SK-N-SH (cell line): ENCODE results near the gene SLC35A2.

ENCODE experiments used
- EP300 ChIP-seq, 2 experiments: IDR thresholded peaks; 2 replicates each; pipeline versions ENCODE4 v1.4.0 to v1.6.1; 2012; ENCODE audit warnings: borderline replicate concordance in 1 of 2, low read depth in 1 of 2, low read length in 1 of 2
- GABPA ChIP-seq: IDR thresholded peaks from 2 replicates; pipeline ENCODE4 v1.4.0; 2012; ENCODE audit warnings: low read depth, mild to moderate bottlenecking
- MXI1 ChIP-seq: IDR thresholded peaks from 2 replicates; pipeline ENCODE4 v1.6.1; 2012; ENCODE audit warnings: mild to moderate bottlenecking, low read depth, low read length, improper control_type of control experiment
- POLR2AphosphoS5 ChIP-seq: IDR thresholded peaks from 2 replicates; pipeline ENCODE4 v1.6.1; 2012; ENCODE audit warnings: low read depth, low read length
- RAD21 ChIP-seq: IDR thresholded peaks from 2 replicates; pipeline ENCODE4 v1.6.1; 2012; ENCODE audit warnings: mild to moderate bottlenecking, low read length
- RCOR1 ChIP-seq: fragments of 150-350 bp; IDR thresholded peaks from 2 replicates; pipeline ENCODE4 v1.6.1; 2017; ENCODE audit warnings: antibody characterized with exemption, low read length
- RFX5 ChIP-seq: IDR thresholded peaks from 2 replicates; pipeline ENCODE4 v1.6.1; 2012; ENCODE audit warnings: mild to moderate bottlenecking, improper control_type of control experiment, low read length
- YY1 ChIP-seq: IDR thresholded peaks from 2 replicates; pipeline ENCODE4 v1.4.0; 2012; ENCODE audit warnings: low read depth, mild to moderate bottlenecking
- TF ChIP-seq, protein P1 (sequence below): IDR thresholded peaks from 2 replicates; pipeline ENCODE4 v1.6.1; 2012; ENCODE audit warnings: mild to moderate bottlenecking, low read depth, low read length, moderate library complexity
- TF ChIP-seq, protein P2 (sequence below): fragments of 200-600 bp; sonication (generic); IDR thresholded peaks from 2 replicates; pipeline ENCODE4 v1.6.1; 2017; ENCODE audit warnings: antibody characterized with exemption, mild to moderate bottlenecking, moderate library complexity
- TF ChIP-seq, protein P3 (sequence below): IDR thresholded peaks from 2 replicates; pipeline ENCODE4 v1.4.0; 2012; ENCODE audit warnings: low read depth, borderline replicate concordance

DNA sequence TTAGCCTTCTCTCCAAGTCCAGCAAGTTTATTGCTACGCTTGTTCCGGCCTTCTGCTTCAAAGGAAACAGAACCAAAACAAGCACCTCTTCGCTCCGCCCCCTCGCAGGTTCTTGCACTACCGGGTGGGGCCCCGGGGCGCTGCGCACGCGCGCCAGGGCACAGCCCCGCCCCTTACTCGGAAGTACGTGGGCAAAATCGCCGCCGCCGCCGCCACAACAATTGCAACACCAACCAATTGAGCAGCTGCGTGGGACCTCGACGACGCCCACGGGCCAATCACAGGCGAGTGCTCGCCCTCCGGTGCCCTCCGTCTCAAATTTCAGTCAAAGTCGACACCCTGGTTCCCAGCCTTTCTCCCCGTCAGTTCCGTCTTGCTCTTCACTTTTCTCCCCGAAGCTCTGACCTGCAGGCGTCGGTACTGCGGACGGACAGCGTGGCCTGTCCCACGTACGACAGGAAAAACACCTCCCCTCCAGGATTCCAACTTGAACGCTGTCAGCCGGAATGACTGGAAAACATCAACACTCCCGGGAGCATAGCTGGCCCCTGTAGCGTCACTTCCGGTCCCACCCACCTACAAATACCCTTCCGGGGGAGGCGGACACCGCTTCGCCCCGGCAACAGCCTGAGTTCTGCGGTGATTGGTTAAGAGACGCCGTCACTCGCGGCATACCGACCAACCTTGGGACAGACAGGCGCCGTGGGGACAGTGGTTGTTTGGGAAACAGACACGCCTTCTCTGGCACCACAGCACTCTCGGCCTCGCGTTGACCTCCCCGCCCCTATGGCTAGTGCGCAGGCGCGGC lies 46.6 kb upstream of the SLC35A2 start:
- TF ChIP-seq, protein P1, sequence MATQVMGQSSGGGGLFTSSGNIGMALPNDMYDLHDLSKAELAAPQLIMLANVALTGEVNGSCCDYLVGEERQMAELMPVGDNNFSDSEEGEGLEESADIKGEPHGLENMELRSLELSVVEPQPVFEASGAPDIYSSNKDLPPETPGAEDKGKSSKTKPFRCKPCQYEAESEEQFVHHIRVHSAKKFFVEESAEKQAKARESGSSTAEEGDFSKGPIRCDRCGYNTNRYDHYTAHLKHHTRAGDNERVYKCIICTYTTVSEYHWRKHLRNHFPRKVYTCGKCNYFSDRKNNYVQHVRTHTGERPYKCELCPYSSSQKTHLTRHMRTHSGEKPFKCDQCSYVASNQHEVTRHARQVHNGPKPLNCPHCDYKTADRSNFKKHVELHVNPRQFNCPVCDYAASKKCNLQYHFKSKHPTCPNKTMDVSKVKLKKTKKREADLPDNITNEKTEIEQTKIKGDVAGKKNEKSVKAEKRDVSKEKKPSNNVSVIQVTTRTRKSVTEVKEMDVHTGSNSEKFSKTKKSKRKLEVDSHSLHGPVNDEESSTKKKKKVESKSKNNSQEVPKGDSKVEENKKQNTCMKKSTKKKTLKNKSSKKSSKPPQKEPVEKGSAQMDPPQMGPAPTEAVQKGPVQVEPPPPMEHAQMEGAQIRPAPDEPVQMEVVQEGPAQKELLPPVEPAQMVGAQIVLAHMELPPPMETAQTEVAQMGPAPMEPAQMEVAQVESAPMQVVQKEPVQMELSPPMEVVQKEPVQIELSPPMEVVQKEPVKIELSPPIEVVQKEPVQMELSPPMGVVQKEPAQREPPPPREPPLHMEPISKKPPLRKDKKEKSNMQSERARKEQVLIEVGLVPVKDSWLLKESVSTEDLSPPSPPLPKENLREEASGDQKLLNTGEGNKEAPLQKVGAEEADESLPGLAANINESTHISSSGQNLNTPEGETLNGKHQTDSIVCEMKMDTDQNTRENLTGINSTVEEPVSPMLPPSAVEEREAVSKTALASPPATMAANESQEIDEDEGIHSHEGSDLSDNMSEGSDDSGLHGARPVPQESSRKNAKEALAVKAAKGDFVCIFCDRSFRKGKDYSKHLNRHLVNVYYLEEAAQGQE: 0 out of 2 replicates have a peak, but pooled peaks have one; percentile 5
- TF ChIP-seq, protein P2, sequence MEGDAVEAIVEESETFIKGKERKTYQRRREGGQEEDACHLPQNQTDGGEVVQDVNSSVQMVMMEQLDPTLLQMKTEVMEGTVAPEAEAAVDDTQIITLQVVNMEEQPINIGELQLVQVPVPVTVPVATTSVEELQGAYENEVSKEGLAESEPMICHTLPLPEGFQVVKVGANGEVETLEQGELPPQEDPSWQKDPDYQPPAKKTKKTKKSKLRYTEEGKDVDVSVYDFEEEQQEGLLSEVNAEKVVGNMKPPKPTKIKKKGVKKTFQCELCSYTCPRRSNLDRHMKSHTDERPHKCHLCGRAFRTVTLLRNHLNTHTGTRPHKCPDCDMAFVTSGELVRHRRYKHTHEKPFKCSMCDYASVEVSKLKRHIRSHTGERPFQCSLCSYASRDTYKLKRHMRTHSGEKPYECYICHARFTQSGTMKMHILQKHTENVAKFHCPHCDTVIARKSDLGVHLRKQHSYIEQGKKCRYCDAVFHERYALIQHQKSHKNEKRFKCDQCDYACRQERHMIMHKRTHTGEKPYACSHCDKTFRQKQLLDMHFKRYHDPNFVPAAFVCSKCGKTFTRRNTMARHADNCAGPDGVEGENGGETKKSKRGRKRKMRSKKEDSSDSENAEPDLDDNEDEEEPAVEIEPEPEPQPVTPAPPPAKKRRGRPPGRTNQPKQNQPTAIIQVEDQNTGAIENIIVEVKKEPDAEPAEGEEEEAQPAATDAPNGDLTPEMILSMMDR: no peak
- TF ChIP-seq RAD21 (no peak), MXI1 (peak; percentile 54), RFX5 (peak; percentile 96), RCOR1 (no peak), EP300 (IDR thresholded peaks at IDR 0.05; ENCODE audit: borderline replicate concordance in 1 of 2, low read depth in 1 of 2, low read length in 1 of 2) (peak in 1 of 2 experiments; percentile 77; a peak in 2 of 4 replicates), GABPA (peak; percentile 90), POLR2AphosphoS5 (peak; percentile 67; the same call in 1 of the 2 replicates), YY1 (no peak)
- TF ChIP-seq, protein P3, sequence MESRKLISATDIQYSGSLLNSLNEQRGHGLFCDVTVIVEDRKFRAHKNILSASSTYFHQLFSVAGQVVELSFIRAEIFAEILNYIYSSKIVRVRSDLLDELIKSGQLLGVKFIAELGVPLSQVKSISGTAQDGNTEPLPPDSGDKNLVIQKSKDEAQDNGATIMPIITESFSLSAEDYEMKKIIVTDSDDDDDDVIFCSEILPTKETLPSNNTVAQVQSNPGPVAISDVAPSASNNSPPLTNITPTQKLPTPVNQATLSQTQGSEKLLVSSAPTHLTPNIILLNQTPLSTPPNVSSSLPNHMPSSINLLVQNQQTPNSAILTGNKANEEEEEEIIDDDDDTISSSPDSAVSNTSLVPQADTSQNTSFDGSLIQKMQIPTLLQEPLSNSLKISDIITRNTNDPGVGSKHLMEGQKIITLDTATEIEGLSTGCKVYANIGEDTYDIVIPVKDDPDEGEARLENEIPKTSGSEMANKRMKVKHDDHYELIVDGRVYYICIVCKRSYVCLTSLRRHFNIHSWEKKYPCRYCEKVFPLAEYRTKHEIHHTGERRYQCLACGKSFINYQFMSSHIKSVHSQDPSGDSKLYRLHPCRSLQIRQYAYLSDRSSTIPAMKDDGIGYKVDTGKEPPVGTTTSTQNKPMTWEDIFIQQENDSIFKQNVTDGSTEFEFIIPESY: no peak
